Neural progenitor cell (in vitro differentiated cells): ENCODE measurements around the gene CIDEB.

Experiments
- CTCF ChIP-seq: fragments of 200-600 bp; sonication (generic); IDR thresholded peaks from 2 replicates; pipeline ENCODE4 v1.5.1; 2017; ENCODE audit warnings: antibody characterized with exemption, mild to moderate bottlenecking
- EZH2 ChIP-seq: fragments of 200-600 bp; sonication (generic); IDR thresholded peaks from 2 replicates; pipeline ENCODE4 v1.6.1; 2017; ENCODE audit warnings: antibody characterized with exemption, mild to moderate bottlenecking, moderate library complexity

- TF ChIP-seq CTCF (no peak), EZH2 (no peak)
Measured at GRCh38 chr14:24335461-24336171, 27.8 kb upstream of the CIDEB start.
